ENCODE measurements around the gene PTPDC1. TPM values are rescaled to one million over a fixed set of nuclear protein-coding genes. Genes with fewer than 3 reads are reported as not detected.
A peak's percentile ranks its signal among the peaks of the same experiment; 100 is the strongest.

PTPDC1 gene
- total and polyA plus RNA-seq, 9 of the 15 experiments (the other 6 are each of a cell fraction or from before 2014, with no cell fraction given), result 1.1 to 8.1 (median 5.7) TPM

DNA sequence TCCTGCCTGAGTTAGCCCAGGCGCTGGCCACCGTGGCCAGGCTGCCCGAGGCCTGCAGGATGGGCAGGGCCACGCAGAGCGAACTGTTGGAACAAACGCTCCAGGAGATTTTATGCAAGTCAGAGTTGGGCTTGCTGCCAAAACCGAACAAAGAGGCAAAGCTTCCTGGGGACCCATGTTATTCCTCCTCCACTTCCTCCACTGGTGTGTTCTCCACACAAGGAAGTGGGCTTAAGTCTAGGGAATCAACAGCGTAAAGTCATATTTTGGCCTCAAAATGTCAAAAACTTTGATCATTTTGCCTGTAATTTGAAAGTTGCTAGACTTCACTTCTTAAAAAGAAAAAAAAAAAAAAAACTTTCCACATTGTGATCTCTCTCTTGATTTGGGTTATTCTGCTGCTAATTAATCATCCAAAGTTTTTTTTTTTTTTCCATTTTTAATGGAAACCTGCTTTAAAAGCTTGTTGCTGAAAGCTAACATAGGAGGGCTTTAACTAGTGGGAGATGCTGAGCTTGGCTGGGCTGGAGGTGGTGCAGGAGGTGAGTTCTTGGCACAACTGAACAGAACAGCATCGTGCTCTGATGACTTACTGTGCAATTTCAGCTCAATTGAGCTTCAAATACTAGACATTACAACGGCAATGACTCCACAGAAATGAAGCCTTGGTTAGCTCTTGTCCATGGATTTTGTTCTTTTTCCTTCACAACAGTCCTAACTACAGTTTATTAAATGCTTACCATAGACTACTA, 73.0 kb downstream of the PTPDC1 start (continued):
- TF ChIP-seq, protein P1, sequence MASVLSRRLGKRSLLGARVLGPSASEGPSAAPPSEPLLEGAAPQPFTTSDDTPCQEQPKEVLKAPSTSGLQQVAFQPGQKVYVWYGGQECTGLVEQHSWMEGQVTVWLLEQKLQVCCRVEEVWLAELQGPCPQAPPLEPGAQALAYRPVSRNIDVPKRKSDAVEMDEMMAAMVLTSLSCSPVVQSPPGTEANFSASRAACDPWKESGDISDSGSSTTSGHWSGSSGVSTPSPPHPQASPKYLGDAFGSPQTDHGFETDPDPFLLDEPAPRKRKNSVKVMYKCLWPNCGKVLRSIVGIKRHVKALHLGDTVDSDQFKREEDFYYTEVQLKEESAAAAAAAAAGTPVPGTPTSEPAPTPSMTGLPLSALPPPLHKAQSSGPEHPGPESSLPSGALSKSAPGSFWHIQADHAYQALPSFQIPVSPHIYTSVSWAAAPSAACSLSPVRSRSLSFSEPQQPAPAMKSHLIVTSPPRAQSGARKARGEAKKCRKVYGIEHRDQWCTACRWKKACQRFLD (CRISPR knock-in tag; IDR thresholded peaks at IDR 0.05), result peak; percentile 88
- TF ChIP-seq GABPA (tag; conservative IDR thresholded peaks at IDR 0.05; ENCODE audit: low read depth) (peak; percentile 73), YY1 (IDR thresholded peaks at IDR 0.05; ENCODE audit: borderline replicate concordance in 1 of 3, control insufficient read depth in 1 of 3, extremely low read depth in 1 of 3, insufficient read depth in 3 of 3, insufficient read length in 1 of 3, insufficient replicate concordance in 2 of 3, low read depth in 1 of 3, low read length in 2 of 3) (peak in 1 of 3 experiments; percentile 51), SRF (CRISPR knock-in tag; IDR thresholded peaks at IDR 0.05) (0 out of 4 replicates have a peak, but pooled peaks of 1 of the 2 experiments have one; percentile 18), MAFG (tag; conservative IDR thresholded peaks at IDR 0.05) (peak; percentile 87), ZNF589 (CRISPR knock-in tag; IDR thresholded peaks at IDR 0.05; ENCODE audit: low read depth) (0 out of 2 replicates have a peak, but pooled peaks have one; percentile 44), FOXK2 (conservative IDR thresholded peaks at IDR 0.05 in 1 of 2, IDR thresholded peaks at IDR 0.05 in 1 of 2; ENCODE audit: low read depth in 2 of 2) (peak; percentile 41 to 45; a peak in 1 of 4 replicates), NRF1 (conservative IDR thresholded peaks at IDR 0.05 in 1 of 2, IDR thresholded peaks at IDR 0.05 in 1 of 2) (peak; percentile 62 to 69), PHB (CRISPR knock-in tag; IDR thresholded peaks at IDR 0.05) (no peak), FOXM1 (IDR thresholded peaks at IDR 0.05; ENCODE audit: low read depth) (0 out of 2 replicates have a peak, but pooled peaks have one; percentile 22), FOXM1 (CRISPR knock-in tag; IDR thresholded peaks at IDR 0.05; ENCODE audit: low read depth) (no peak), MTA2 (IDR thresholded peaks at IDR 0.05; ENCODE audit: low read depth) (0 out of 2 replicates have a peak, but pooled peaks have one; percentile 15), L3MBTL2 (IDR thresholded peaks at IDR 0.05) (peak; percentile 82), CBX2 (IDR thresholded peaks at IDR 0.05; ENCODE audit: insufficient read depth, low read length, poor library complexity, severe bottlenecking) (no peak), ZNF77 (CRISPR knock-in tag; IDR thresholded peaks at IDR 0.05) (no peak), ZSCAN32 (CRISPR knock-in tag; IDR thresholded peaks at IDR 0.05) (no peak), NEUROD1 (IDR thresholded peaks at IDR 0.05; ENCODE audit: borderline replicate concordance, low read depth, low read length, partially characterized antibody) (no peak)
- TF ChIP-seq, protein P2, sequence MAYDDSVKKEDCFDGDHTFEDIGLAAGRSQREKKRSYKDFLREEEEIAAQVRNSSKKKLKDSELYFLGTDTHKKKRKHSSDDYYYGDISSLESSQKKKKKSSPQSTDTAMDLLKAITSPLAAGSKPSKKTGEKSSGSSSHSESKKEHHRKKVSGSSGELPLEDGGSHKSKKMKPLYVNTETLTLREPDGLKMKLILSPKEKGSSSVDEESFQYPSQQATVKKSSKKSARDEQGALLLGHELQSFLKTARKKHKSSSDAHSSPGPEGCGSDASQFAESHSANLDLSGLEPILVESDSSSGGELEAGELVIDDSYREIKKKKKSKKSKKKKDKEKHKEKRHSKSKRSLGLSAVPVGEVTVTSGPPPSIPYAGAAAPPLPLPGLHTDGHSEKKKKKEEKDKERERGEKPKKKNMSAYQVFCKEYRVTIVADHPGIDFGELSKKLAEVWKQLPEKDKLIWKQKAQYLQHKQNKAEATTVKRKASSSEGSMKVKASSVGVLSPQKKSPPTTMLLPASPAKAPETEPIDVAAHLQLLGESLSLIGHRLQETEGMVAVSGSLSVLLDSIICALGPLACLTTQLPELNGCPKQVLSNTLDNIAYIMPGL (CRISPR knock-in tag; IDR thresholded peaks at IDR 0.05), result no peak
- TF ChIP-seq, protein P3, sequence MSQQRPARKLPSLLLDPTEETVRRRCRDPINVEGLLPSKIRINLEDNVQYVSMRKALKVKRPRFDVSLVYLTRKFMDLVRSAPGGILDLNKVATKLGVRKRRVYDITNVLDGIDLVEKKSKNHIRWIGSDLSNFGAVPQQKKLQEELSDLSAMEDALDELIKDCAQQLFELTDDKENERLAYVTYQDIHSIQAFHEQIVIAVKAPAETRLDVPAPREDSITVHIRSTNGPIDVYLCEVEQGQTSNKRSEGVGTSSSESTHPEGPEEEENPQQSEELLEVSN (IDR thresholded peaks at IDR 0.05; ENCODE audit: borderline replicate concordance in 1 of 2, extremely low read depth in 1 of 2, insufficient read depth in 1 of 2, insufficient read length in 1 of 2, low read depth in 1 of 2, low read length in 1 of 2, poor library complexity in 1 of 2, severe bottlenecking in 1 of 2), result peak in 1 of 2 experiments; percentile 53
- TF ChIP-seq, protein P4, sequence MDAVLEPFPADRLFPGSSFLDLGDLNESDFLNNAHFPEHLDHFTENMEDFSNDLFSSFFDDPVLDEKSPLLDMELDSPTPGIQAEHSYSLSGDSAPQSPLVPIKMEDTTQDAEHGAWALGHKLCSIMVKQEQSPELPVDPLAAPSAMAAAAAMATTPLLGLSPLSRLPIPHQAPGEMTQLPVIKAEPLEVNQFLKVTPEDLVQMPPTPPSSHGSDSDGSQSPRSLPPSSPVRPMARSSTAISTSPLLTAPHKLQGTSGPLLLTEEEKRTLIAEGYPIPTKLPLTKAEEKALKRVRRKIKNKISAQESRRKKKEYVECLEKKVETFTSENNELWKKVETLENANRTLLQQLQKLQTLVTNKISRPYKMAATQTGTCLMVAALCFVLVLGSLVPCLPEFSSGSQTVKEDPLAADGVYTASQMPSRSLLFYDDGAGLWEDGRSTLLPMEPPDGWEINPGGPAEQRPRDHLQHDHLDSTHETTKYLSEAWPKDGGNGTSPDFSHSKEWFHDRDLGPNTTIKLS (IDR thresholded peaks at IDR 0.05; ENCODE audit: borderline replicate concordance, low read depth), result 0 out of 2 replicates have a peak, but pooled peaks have one; percentile 41

Data from K562 (cell line).